Measurements from ENCODE around the gene CMSS1.

DNA sequence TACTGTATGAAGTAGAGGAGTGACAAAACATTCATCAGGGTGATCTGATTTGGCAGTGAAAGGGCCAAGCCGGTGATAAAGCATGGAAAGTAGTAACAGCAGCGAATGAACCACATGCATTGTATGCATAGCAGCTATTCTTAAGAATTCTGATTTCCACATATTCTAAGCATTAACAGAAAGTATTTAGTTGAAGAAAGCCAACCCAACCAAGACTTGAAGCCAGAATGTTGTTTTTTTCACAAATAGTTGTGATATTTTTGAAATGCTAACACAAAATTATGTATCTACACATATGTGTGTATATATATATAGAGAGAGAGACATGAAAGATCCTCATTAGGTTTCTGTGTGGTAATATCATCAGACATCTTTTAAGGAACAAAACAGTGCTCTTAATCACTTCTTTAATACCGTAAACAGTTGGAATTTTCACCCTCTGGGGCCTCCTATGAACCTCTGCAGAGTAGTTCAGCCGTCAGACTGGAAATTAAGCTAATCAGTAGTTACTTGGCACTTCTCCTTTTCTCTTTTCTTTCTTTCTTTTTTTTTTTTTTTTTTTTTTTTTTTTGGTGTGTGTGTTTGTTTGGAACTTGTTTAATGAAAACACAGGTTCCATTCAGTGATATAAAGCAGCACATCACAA is 139.6 kb downstream of the CMSS1 start:
- TF ChIP-seq, protein P1, sequence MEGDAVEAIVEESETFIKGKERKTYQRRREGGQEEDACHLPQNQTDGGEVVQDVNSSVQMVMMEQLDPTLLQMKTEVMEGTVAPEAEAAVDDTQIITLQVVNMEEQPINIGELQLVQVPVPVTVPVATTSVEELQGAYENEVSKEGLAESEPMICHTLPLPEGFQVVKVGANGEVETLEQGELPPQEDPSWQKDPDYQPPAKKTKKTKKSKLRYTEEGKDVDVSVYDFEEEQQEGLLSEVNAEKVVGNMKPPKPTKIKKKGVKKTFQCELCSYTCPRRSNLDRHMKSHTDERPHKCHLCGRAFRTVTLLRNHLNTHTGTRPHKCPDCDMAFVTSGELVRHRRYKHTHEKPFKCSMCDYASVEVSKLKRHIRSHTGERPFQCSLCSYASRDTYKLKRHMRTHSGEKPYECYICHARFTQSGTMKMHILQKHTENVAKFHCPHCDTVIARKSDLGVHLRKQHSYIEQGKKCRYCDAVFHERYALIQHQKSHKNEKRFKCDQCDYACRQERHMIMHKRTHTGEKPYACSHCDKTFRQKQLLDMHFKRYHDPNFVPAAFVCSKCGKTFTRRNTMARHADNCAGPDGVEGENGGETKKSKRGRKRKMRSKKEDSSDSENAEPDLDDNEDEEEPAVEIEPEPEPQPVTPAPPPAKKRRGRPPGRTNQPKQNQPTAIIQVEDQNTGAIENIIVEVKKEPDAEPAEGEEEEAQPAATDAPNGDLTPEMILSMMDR (IDR thresholded peaks at IDR 0.05; ENCODE audit: poor library complexity, severe bottlenecking), result no peak
- TF ChIP-seq REST (IDR thresholded peaks at IDR 0.05; ENCODE audit: borderline replicate concordance) (no peak), MXI1 (conservative IDR thresholded peaks at IDR 0.05; ENCODE audit: poor library complexity, severe bottlenecking) (no peak), POLR2AphosphoS5 (IDR thresholded peaks at IDR 0.05) (no peak), EP300 (conservative IDR thresholded peaks at IDR 0.05; ENCODE audit: poor library complexity, severe bottlenecking) (no peak)
